Osteocyte (in vitro differentiated cells): ENCODE data around the gene WDR6. TPM values are rescaled to one million over a fixed set of nuclear protein-coding genes. Genes with fewer than 3 reads are reported as not detected.
A peak's percentile ranks its signal among the peaks of the same experiment; 100 is the strongest.

ENCODE experiments used
- DNase-seq: peaks from one replicate; pipeline ENCODE4 v3.0.0; 2021; ENCODE audit warnings: mixed read lengths; ENCODE audit not compliant: unreplicated experiment; ENCODE audit errors: extremely low spot score
- H3K27ac Mint-ChIP-seq: one replicate; pipeline ENCODE4 v1.8.0; 2021; ENCODE audit warnings: mild to moderate bottlenecking, mixed read lengths; ENCODE audit not compliant: unreplicated experiment
- H3K27me3 Mint-ChIP-seq: one replicate; pipeline ENCODE4 v1.8.0; 2021; ENCODE audit warnings: mixed read lengths; ENCODE audit not compliant: unreplicated experiment
- H3K36me3 Mint-ChIP-seq: one replicate; pipeline ENCODE4 v1.8.0; 2021; ENCODE audit warnings: mixed read lengths; ENCODE audit not compliant: unreplicated experiment
- H3K4me1 Mint-ChIP-seq: one replicate; pipeline ENCODE4 v1.8.0; 2021; ENCODE audit warnings: mixed read lengths; ENCODE audit not compliant: unreplicated experiment
- H3K4me3 Mint-ChIP-seq: one replicate; pipeline ENCODE4 v1.8.0; 2021; ENCODE audit warnings: mild to moderate bottlenecking, moderate library complexity, mixed read lengths; ENCODE audit not compliant: unreplicated experiment
- H3K9me3 Mint-ChIP-seq: one replicate; pipeline ENCODE4 v1.8.0; 2021; ENCODE audit warnings: mixed read lengths; ENCODE audit not compliant: unreplicated experiment
- CTCF ChIP-seq: fragments of 200-600 bp; sonication (generic); IDR thresholded peaks from 2 replicates; pipeline ENCODE4 v1.5.0; 2021; ENCODE audit warnings: antibody characterized with exemption, mild to moderate bottlenecking, moderate library complexity
- total RNA-seq: library from RNA; stranded (reverse); gene quantifications from 2 replicates; pipeline ENCODE4 v1.2.1, GENCODE V29; 2021

WDR6 gene
- total RNA-seq, 1 donor from 2014 or later: 236 TPM

- TF ChIP-seq CTCF: peak; percentile 98
- Mint-ChIP-seq H3K27me3 (no peaks in the 10 kb centered on the region), H3K27ac (peak within 1 kb of the TSS; percentile 94), H3K4me1 (peaks cover 36% of the 10 kb centered on the region), H3K4me3 (peak within 1 kb of the TSS; percentile 90), H3K9me3 (no peaks in the 10 kb centered on the region), H3K36me3 (peaks cover 27% of the 10 kb centered on the region)
- peak; percentile 98 for DNase-seq
Observed at GRCh38 chr3:49021813-49022687, 14.9 kb downstream of the WDR6 start, which contains the start of gene NDUFAF3. TSS of gene NDUFAF3 (plus strand) at chr3:49022121. CDS start at chr3:49022145, 24 bp downstream.

GRCh38 chr3:49022688-49023171 lies 15.5 kb downstream of the WDR6 start:
- H3K9me3 Mint-ChIP-seq: no peaks in the 10 kb centered on the region
- H3K36me3 Mint-ChIP-seq: peaks cover 30% of the 10 kb centered on the region
- TF ChIP-seq CTCF: no peak
- no peak for DNase-seq
- no peaks in the 10 kb centered on the region for H3K27me3 Mint-ChIP-seq
- peak overlapping the region; percentile 94 for H3K27ac Mint-ChIP-seq
- H3K4me1 Mint-ChIP-seq: peaks cover 33% of the 10 kb centered on the region
- peak overlapping the region; percentile 90 for H3K4me3 Mint-ChIP-seq

- Mint-ChIP-seq H3K27ac (no peak overlapping the region), H3K4me1 (peaks cover 39% of the 10 kb centered on the region), H3K4me3 (peak overlapping the region; percentile 90), H3K27me3 (no peaks in the 10 kb centered on the region), H3K9me3 (no peaks in the 10 kb centered on the region), H3K36me3 (peaks cover 30% of the 10 kb centered on the region)
- DNase-seq: no peak
- TF ChIP-seq CTCF: no peak
Observed at GRCh38 chr3:49023775-49024174, 16.6 kb downstream of the WDR6 start.

- Mint-ChIP-seq H3K36me3 (peaks cover 30% of the 10 kb centered on the region), H3K9me3 (no peaks in the 10 kb centered on the region), H3K4me1 (peaks cover 35% of the 10 kb centered on the region), H3K4me3 (no peak overlapping the region), H3K27ac (no peak overlapping the region), H3K27me3 (no peaks in the 10 kb centered on the region)
- TF ChIP-seq CTCF: no peak
- DNase-seq: no peak
Observed at GRCh38 chr3:49024449-49024848, 17.3 kb downstream of the WDR6 start.

GRCh38 chr3:49025005-49025792 lies 18.0 kb downstream of the WDR6 start:
- DNase-seq: no peak
- Mint-ChIP-seq H3K36me3 (peaks cover 30% of the 10 kb centered on the region), H3K9me3 (no peaks in the 10 kb centered on the region), H3K27ac (no peak overlapping the region), H3K4me3 (no peak overlapping the region), H3K4me1 (peaks cover 33% of the 10 kb centered on the region), H3K27me3 (no peaks in the 10 kb centered on the region)
- no peak for TF ChIP-seq CTCF
